ENCODE measurements around the gene FZD4. TPM values are rescaled to one million over a fixed set of nuclear protein-coding genes. Genes with fewer than 3 reads are reported as not detected.

Gene FZD4
- total and polyA plus RNA-seq, 2 donors (not counting 3 experiments of a cell fraction or from before 2014, with no cell fraction given) = 56.6 to 112 TPM

DNA sequence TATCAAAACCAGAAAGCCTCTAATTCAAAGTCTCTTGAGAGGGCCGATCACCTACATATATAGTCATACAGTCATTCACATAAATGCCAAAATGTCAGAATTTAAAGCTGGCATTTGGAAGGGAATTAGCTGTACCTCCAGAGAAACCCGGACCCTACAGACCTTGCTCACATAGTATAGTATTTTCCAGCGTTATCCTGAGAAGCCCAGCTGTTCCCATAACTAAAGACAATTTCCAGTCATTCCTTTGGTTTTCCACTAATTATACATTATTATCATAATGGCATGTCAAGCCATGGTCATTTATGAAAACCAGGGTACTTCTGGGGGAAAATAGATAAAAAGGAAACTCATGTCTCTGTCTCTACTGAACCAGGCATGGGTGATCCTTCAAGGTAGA lies 53.6 kb downstream of the FZD4 start:
- intact Hi-C loops (cut with micrococcal nuclease) = no loop called here
- FAIRE-seq (no peak), DNase-seq (ENCODE audit: low read depth, low spot score) (no peak)
- no peaks in the 10 kb centered on the region for H3K27me3 ChIP-seq (ENCODE audit: control insufficient read depth in 2 of 2, insufficient read depth in 2 of 2, low read length in 2 of 2)
- ChIA-PET CTCF (interaction anchor here (1.5 kb wide), 1 partner anchor 12 kb away, joined by 3 read pairs; no protein-coding TSS in a partner anchor), POLR2A (no interaction called here)
- no peaks in the 10 kb centered on the region for H3K79me2 ChIP-seq (ENCODE audit: control insufficient read depth, insufficient read depth, low read length)
- no peaks in the 10 kb centered on the region for H3K36me3 ChIP-seq (ENCODE audit: control insufficient read depth in 2 of 2, extremely low read depth in 1 of 2, insufficient read depth in 2 of 2, low read length in 2 of 2)
- no peak overlapping the region for H2AFZ ChIP-seq (ENCODE audit: low read depth, low read length)
- TF ChIP-seq POLR2AphosphoS5 (IDR thresholded peaks at IDR 0.05; ENCODE audit: insufficient read depth, low read depth, low read length) (no peak), MYC (IDR thresholded peaks at IDR 0.05; ENCODE audit: low read depth, low read length) (no peak), EZH2 (IDR thresholded peaks at IDR 0.05; ENCODE audit: borderline replicate concordance, low read depth, low read length, severe bottlenecking) (no peak)
- no peak overlapping the region for H3K27ac ChIP-seq (ENCODE audit: insufficient read depth, low read depth, low read length)
- BruUV-seq (replicated peaks) = no TSS peak
- no peaks in the 10 kb centered on the region for H3K9me1 ChIP-seq (replicated peaks; ENCODE audit: control insufficient read depth, extremely low read depth, insufficient read depth, low read length)
- H3K4me1 ChIP-seq (ENCODE audit: control insufficient read depth, extremely low read depth, insufficient read depth, low read length) = peaks cover 3% of the 10 kb centered on the region
- no peak overlapping the region for H3K4me3 ChIP-seq (replicated peaks in 1 of 3; ENCODE audit: insufficient read depth in 1 of 3, low read depth in 1 of 3, low read length in 3 of 3)
- H3K9me3 ChIP-seq (replicated peaks; ENCODE audit: control insufficient read depth, insufficient read depth, low read length) = no peaks in the 10 kb centered on the region
- H3K9ac ChIP-seq (replicated peaks; ENCODE audit: extremely low read depth, insufficient read depth, low read length) = no peak overlapping the region
- no peak overlapping the region for H3K4me2 ChIP-seq (ENCODE audit: insufficient read depth, low read length)
- H4K20me1 ChIP-seq (replicated peaks; ENCODE audit: control insufficient read depth, extremely low read depth, insufficient read depth, low read length) = no peaks in the 10 kb centered on the region
- dilution Hi-C loops (cut with MboI; ENCODE audit: extremely low pct_ligation_motif_present, low sequenced_read_pairs) = no loop called here

DNA sequence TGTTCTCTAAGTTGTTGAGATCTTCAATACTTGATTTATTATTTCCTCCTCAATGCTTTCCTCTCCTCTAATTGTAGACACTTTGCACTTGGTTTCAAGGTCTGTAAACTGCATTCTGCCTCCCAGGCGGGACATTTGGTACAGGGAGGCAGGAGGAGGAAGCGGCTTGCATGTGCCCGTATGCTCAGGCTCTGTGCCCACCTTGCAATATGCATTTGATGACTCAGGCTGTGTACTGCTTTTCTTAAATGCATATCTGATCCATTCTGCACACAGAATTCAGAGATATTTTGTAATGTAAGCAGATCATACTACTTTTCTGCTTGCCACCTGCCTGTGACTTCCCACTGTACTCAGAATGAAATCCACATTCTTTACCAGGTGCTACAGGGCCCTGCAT lies 55.0 kb downstream of the FZD4 start:
- H3K9me1 ChIP-seq (replicated peaks; ENCODE audit: control insufficient read depth, extremely low read depth, insufficient read depth, low read length) = no peaks in the 10 kb centered on the region
- H3K27me3 ChIP-seq (ENCODE audit: control insufficient read depth in 2 of 2, insufficient read depth in 2 of 2, low read length in 2 of 2) = no peaks in the 10 kb centered on the region
- no peak for DNase-seq (ENCODE audit: low read depth, low spot score)
- no peak for FAIRE-seq
- no peak overlapping the region for H3K4me2 ChIP-seq (ENCODE audit: insufficient read depth, low read length)
- no peak overlapping the region for H3K27ac ChIP-seq (ENCODE audit: insufficient read depth, low read depth, low read length)
- no peak overlapping the region for H3K4me3 ChIP-seq (replicated peaks in 1 of 3; ENCODE audit: insufficient read depth in 1 of 3, low read depth in 1 of 3, low read length in 3 of 3)
- H3K9me3 ChIP-seq (replicated peaks; ENCODE audit: control insufficient read depth, insufficient read depth, low read length) = no peaks in the 10 kb centered on the region
- peaks cover 7% of the 10 kb centered on the region for H3K4me1 ChIP-seq (ENCODE audit: control insufficient read depth, extremely low read depth, insufficient read depth, low read length)
- BruUV-seq (replicated peaks) = no TSS peak
- no peaks in the 10 kb centered on the region for H3K79me2 ChIP-seq (ENCODE audit: control insufficient read depth, insufficient read depth, low read length)
- no peak for TF ChIP-seq JUN (IDR thresholded peaks at IDR 0.05; ENCODE audit: borderline replicate concordance, insufficient read depth, insufficient read length, low read depth)
- TF ChIP-seq, protein P1, sequence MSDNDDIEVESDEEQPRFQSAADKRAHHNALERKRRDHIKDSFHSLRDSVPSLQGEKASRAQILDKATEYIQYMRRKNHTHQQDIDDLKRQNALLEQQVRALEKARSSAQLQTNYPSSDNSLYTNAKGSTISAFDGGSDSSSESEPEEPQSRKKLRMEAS (IDR thresholded peaks at IDR 0.05; ENCODE audit: insufficient read depth, insufficient read length) = no peak
- TF ChIP-seq POLR2A (IDR thresholded peaks at IDR 0.05; ENCODE audit: low read depth, low read length) = no peak
- TF ChIP-seq, protein P2, sequence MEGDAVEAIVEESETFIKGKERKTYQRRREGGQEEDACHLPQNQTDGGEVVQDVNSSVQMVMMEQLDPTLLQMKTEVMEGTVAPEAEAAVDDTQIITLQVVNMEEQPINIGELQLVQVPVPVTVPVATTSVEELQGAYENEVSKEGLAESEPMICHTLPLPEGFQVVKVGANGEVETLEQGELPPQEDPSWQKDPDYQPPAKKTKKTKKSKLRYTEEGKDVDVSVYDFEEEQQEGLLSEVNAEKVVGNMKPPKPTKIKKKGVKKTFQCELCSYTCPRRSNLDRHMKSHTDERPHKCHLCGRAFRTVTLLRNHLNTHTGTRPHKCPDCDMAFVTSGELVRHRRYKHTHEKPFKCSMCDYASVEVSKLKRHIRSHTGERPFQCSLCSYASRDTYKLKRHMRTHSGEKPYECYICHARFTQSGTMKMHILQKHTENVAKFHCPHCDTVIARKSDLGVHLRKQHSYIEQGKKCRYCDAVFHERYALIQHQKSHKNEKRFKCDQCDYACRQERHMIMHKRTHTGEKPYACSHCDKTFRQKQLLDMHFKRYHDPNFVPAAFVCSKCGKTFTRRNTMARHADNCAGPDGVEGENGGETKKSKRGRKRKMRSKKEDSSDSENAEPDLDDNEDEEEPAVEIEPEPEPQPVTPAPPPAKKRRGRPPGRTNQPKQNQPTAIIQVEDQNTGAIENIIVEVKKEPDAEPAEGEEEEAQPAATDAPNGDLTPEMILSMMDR (IDR thresholded peaks at IDR 0.05; ENCODE audit: extremely low read depth in 1 of 2, insufficient read depth in 1 of 2, low read depth in 1 of 2, low read length in 2 of 2) = no peak
- H3K9ac ChIP-seq (replicated peaks; ENCODE audit: extremely low read depth, insufficient read depth, low read length) = no peak overlapping the region
- H2AFZ ChIP-seq (ENCODE audit: low read depth, low read length) = no peak overlapping the region
- no peaks in the 10 kb centered on the region for H4K20me1 ChIP-seq (replicated peaks; ENCODE audit: control insufficient read depth, extremely low read depth, insufficient read depth, low read length)
- dilution Hi-C loops (cut with MboI; ENCODE audit: extremely low pct_ligation_motif_present, low sequenced_read_pairs) = no loop called here
- ChIA-PET CTCF (no interaction called here), POLR2A (no interaction called here)
- no peaks in the 10 kb centered on the region for H3K36me3 ChIP-seq (ENCODE audit: control insufficient read depth in 2 of 2, extremely low read depth in 1 of 2, insufficient read depth in 2 of 2, low read length in 2 of 2)
- intact Hi-C loops (cut with micrococcal nuclease) = no loop called here
